H1 (cell line): ENCODE results near the gene RUSC2.

ENCODE experiments used
- CBX5 ChIP-seq: fragments of 300-800, 300-1000 bp; sonication (generic); IDR thresholded peaks from 2 replicates; pipeline ENCODE4 v1.7.1; 2016; ENCODE audit warnings: antibody characterized with exemption, low read length, low read depth
- EZH2 ChIP-seq: fragments of 200-600 bp; sonication (generic); IDR thresholded peaks from 2 replicates; pipeline ENCODE4 v1.7.1; 2012; ENCODE audit warnings: low read depth, mild to moderate bottlenecking, moderate library complexity, low read length, inconsistent platforms; ENCODE audit not compliant: severe bottlenecking
- FOSL1 ChIP-seq: IDR thresholded peaks from 2 replicates; pipeline ENCODE4 v1.6.1; 2011; ENCODE audit warnings: mild to moderate bottlenecking, low read depth, low read length, moderate library complexity; ENCODE audit not compliant: insufficient read depth
- JUN ChIP-seq: IDR thresholded peaks from 2 replicates; pipeline ENCODE4 v1.6.1; 2011; ENCODE audit warnings: low read depth, mild to moderate bottlenecking, improper control_type of control experiment, low read length
- RXRA ChIP-seq: IDR thresholded peaks from 2 replicates; pipeline ENCODE4 v1.6.1; 2011; ENCODE audit warnings: low read depth, mild to moderate bottlenecking, low read length, moderate library complexity; ENCODE audit not compliant: insufficient read depth

DNA sequence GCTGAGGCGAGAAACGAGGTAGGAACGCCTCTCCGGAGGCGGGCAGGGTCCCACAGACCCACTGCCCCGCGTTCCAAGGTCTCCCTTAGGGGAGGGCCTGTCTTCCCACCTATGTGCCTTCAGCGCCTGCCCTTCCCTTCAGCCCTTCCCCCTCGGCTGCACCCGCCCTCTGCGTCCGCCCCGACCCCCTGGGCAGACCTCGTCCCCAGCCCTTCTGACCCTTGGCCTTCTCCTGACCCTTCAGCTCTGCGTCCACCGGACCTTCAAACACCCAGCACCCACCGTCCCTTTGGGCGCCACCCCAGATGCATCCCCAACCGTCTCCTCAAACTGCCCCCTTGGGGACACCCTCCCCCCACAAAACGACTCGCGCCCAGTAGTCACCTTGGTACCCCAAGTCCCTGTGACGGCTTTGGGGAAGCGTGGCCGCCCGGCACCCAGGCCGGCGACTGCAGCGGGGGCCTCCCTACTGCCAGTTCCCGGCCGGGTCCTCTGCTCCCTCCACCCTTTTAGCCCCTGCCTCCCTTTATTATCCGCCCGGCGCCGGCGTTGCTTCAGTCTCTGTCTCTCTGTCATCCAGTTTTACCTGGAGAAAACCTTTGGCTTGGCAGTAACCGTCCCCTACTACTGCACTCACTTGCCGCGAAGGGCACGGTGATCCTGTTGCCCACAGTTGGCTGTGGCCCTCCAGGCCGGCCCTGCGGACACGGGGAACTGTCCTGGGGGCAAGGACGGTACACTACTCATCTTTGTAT lies 421 bp downstream of the RUSC2 start:
- TF ChIP-seq CBX5 (no peak), JUN (no peak), EZH2 (no peak), RXRA (0 out of 2 replicates have a peak, but pooled peaks have one; percentile 9), FOSL1 (no peak)
